Fibroblast of upper back skin (primary cell): ENCODE measurements around the gene TMEM41B.
A peak's percentile ranks its signal among the peaks of the same experiment; 100 is the strongest.
"Not testable (repeated sequence)": the region's sequence is repeated elsewhere in the genome, so short reads cannot be mapped to it uniquely, and the experiment has no call there.

ENCODE experiments used
- DNase-seq: peaks from one replicate; pipeline ENCODE4 v3.0.0-alpha.2; 2013

Gene TMEM41B

GRCh38 chr11:9304178-9304577 lies 10.2 kb downstream of the TMEM41B start:
- no peak for DNase-seq

- DNase-seq = no peak
Measured at GRCh38 chr11:9302448-9302847, 11.9 kb downstream of the TMEM41B start.

GRCh38 chr11:9301720-9302119 lies 12.7 kb downstream of the TMEM41B start:
- DNase-seq = no peak

GRCh38 chr11:9293646-9294045 lies 20.7 kb downstream of the TMEM41B start:
- no peak for DNase-seq

GRCh38 chr11:9285850-9286587 lies 28.4 kb downstream of the TMEM41B start:
- no peak for DNase-seq

- DNase-seq = peak; percentile 86
Measured at GRCh38 chr11:9280655-9281301, 33.6 kb downstream of the TMEM41B start.

GRCh38 chr11:9277176-9277575 lies 37.2 kb downstream of the TMEM41B start:
- DNase-seq = no peak

GRCh38 chr11:9276571-9276970 lies 37.8 kb downstream of the TMEM41B start:
- DNase-seq = no peak

- DNase-seq = peak; percentile 54
Measured at GRCh38 chr11:9274499-9275258, 39.7 kb downstream of the TMEM41B start.

- peak; percentile 89 for DNase-seq
Measured at GRCh38 chr11:9273376-9274336, 40.7 kb downstream of the TMEM41B start.

GRCh38 chr11:9269492-9270013 lies 44.8 kb downstream of the TMEM41B start:
- DNase-seq = no peak

- DNase-seq = no peak
Measured at GRCh38 chr11:9267680-9268079, 46.7 kb downstream of the TMEM41B start.

GRCh38 chr11:9266926-9267325 lies 47.5 kb downstream of the TMEM41B start:
- no peak for DNase-seq

GRCh38 chr11:9266132-9266736 lies 48.2 kb downstream of the TMEM41B start:
- no peak for DNase-seq

- DNase-seq = peak; percentile 89
Measured at GRCh38 chr11:9265211-9266131, 48.9 kb downstream of the TMEM41B start, which contains the start of gene DENND5A. DENND5A (minus strand) TSS chr11:9265350; CDS start chr11:9265069, 281 bp downstream.

- peak; percentile 76 for DNase-seq
Measured at GRCh38 chr11:9264316-9265210, 49.8 kb downstream of the TMEM41B start.

GRCh38 chr11:9263840-9264315 lies 50.5 kb downstream of the TMEM41B start:
- DNase-seq = no peak

GRCh38 chr11:9260838-9261146 lies 53.6 kb downstream of the TMEM41B start:
- DNase-seq = not testable (repeated sequence)
